CD4-positive, alpha-beta T cell (primary cell): Measurements from ENCODE around the gene HOXC9. TPM values are rescaled to one million over a fixed set of nuclear protein-coding genes. Genes with fewer than 3 reads are reported as not detected.
A peak's percentile ranks its signal among the peaks of the same experiment; 100 is the strongest.

Experiments used
- ATAC-seq: fragments of 200-7000 bp; cut with Tn5 transposase; one replicate; pipeline ENCODE4 v1.10.0; 2022; ENCODE audit warnings: mild to moderate bottlenecking; ENCODE audit not compliant: poor library complexity
- CTCF ChIA-PET: fragments of 350-600 bp; sonication (Branson Sonifier 250); formaldehyde crosslinking; loops from one replicate; lab custom pipeline; 2021; ENCODE audit warnings: antibody characterized with exemption, inconsistent platforms; lab: Charles Lee
- POLR2A ChIA-PET: fragments of 350-600 bp; sonication (Branson Sonifier 250); formaldehyde crosslinking; loops from one replicate; lab custom pipeline; 2021; ENCODE audit warnings: antibody characterized with exemption, inconsistent platforms; lab: Charles Lee
- DNase-seq, 14 experiments: peaks; one replicate each; pipeline ENCODE4 v3.0.0-alpha.2; 2013 to 2020; ENCODE audit warnings: mixed read lengths in 2 of 14
- H3K27ac ChIP-seq, 2 donors: one replicate each; pipeline versions ENCODE4 v1.5.1 to v1.7.0; 2013; ENCODE audit warnings: low read length in 2 of 2, low read depth in 1 of 2, mild to moderate bottlenecking in 1 of 2
- H3K27me3 ChIP-seq, 2 experiments: 1 replicate in 1 of 2; 2 replicates in 1 of 2; pipeline versions ENCODE4 v1.6.1 to v1.7.0; 2013; ENCODE audit warnings: low read length in 2 of 2, control low read depth in 1 of 2, mild to moderate bottlenecking in 1 of 2, moderate library complexity in 1 of 2; ENCODE audit not compliant: insufficient read depth in 2 of 2, control insufficient read depth in 1 of 2
- H3K36me3 ChIP-seq: one replicate; pipeline ENCODE4 v1.6.1; 2013; ENCODE audit warnings: low read length, control low read depth; ENCODE audit not compliant: insufficient read depth
- H3K4me1 ChIP-seq: one replicate; pipeline ENCODE4 v1.6.1; 2013; ENCODE audit warnings: low read length, control low read depth; ENCODE audit not compliant: insufficient read depth
- H3K4me3 ChIP-seq: one replicate; pipeline ENCODE4 v1.5.1; 2013; ENCODE audit warnings: mild to moderate bottlenecking, low read length, moderate library complexity
- H3K9me3 ChIP-seq, 2 experiments: 1 replicate in 1 of 2; 2 replicates in 1 of 2; pipeline versions ENCODE4 v1.6.1 to v1.7.0; 2013; ENCODE audit warnings: low read length in 2 of 2, mild to moderate bottlenecking in 2 of 2, control low read depth in 1 of 2, moderate library complexity in 1 of 2; ENCODE audit not compliant: control insufficient read depth in 1 of 2, insufficient read depth in 1 of 2
- H3K27ac Mint-ChIP-seq: one replicate; pipeline ENCODE4 v1.8.0; 2020; ENCODE audit warnings: mixed read lengths
- H3K27me3 Mint-ChIP-seq: one replicate; pipeline ENCODE4 v1.8.0; 2021; ENCODE audit warnings: mixed read lengths
- H3K36me3 Mint-ChIP-seq: one replicate; pipeline ENCODE4 v1.8.0; 2021; ENCODE audit warnings: low read depth, mixed read lengths
- H3K4me1 Mint-ChIP-seq: one replicate; pipeline ENCODE4 v1.8.0; 2021; ENCODE audit warnings: low read depth, mixed read lengths
- H3K4me3 Mint-ChIP-seq: one replicate; pipeline ENCODE4 v1.8.0; 2020; ENCODE audit warnings: mild to moderate bottlenecking, mixed read lengths
- H3K9me3 Mint-ChIP-seq: one replicate; pipeline ENCODE4 v1.8.0; 2020; ENCODE audit warnings: mixed read lengths
- intact Hi-C, 2 experiments: fragments of 100-400 bp; cut with DNase I in 1 of 2; cut with micrococcal nuclease in 1 of 2; formaldehyde crosslinking; loops; one replicate each; pipeline versions ENCODE4 v1.15.1 to v1.9.0; 2023 to 2025; cut with DNase I, micrococcal nuclease
- total RNA-seq, 174 experiments: library from RNA in 2 of 174; stranded (reverse) in 2 of 174; gene quantifications; one replicate each; pipeline ENCODE4 v1.2.3 and lab custom pipeline; 2021 to 2026
- TF ChIP-seq, protein P1 (sequence below): fragments of 200-600 bp; IDR thresholded peaks from one replicate; pipeline ENCODE4 v1.8.0; 2022; ENCODE audit warnings: antibody characterized with exemption, mild to moderate bottlenecking

The HOXC9 gene
- total RNA-seq, 2 experiments from 2014 or later = not detected

DNA sequence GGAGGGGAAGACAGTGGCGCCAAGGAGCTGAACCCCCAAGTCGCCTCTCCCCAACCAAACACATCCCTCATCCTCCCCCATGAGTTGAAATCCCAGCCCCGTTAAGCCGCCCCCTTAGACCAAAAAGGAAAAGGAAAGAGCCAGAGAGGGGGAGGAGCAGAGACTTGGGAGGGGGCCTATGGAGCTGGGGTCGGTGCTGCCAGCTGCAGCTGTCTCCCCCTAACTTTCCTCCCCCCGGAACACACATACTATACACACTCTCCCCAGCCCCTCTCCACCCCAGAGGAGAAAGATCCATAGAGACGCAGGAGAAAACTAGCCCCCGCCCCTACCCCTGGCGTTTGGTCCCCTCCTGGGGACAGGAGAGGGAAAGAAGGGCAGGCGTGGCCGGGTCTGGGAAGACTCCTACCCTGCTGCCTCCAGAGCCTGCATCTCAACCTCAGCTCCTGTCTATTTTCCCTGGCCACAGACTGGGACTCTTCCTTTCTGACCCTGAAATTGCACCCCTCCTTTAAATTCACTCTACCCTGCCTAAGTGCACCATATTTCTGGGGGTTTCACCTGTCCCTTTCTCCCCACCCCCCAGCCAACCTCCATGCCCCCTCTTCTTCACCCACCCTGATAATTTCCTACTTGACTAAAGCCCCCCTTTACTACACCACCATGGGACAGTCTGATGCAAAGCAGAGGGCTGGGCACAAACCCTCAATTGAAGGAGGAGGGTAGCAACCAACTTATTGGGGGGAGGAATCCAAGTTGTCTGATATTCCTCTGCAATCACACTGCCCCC lies 1.7 kb upstream of the HOXC9 start:
- Histone ChIP-seq H3K4me3 (no peak overlapping the region), H3K9me3 (peaks cover 0 to 73% of the 10 kb centered on the region in 2 experiments), H3K4me1 (peaks cover 65% of the 10 kb centered on the region), H3K27me3 (peaks cover 97 to 99% of the 10 kb centered on the region in 2 experiments), H3K27ac (no peak overlapping the region), H3K36me3 (no peaks in the 10 kb centered on the region)
- CTCF ChIA-PET = interaction anchor here (0.7 to 1.4 kb wide), 5 partner anchors 7 to 210 kb away, joined by 3 to 4 read pairs (median 3); partner anchors contain the start of gene HOXC10
- peak overlapping the region; percentile 40 for H3K4me3 Mint-ChIP-seq
- H3K36me3 Mint-ChIP-seq = no peaks in the 10 kb centered on the region
- H3K27me3 Mint-ChIP-seq = peaks cover 100% of the 10 kb centered on the region
- ATAC-seq (no peak), DNase-seq (no peak)
- POLR2A ChIA-PET = no interaction called here
- peaks cover 61% of the 10 kb centered on the region for H3K4me1 Mint-ChIP-seq
- H3K27ac Mint-ChIP-seq = no peak overlapping the region
- TF ChIP-seq, protein P1, sequence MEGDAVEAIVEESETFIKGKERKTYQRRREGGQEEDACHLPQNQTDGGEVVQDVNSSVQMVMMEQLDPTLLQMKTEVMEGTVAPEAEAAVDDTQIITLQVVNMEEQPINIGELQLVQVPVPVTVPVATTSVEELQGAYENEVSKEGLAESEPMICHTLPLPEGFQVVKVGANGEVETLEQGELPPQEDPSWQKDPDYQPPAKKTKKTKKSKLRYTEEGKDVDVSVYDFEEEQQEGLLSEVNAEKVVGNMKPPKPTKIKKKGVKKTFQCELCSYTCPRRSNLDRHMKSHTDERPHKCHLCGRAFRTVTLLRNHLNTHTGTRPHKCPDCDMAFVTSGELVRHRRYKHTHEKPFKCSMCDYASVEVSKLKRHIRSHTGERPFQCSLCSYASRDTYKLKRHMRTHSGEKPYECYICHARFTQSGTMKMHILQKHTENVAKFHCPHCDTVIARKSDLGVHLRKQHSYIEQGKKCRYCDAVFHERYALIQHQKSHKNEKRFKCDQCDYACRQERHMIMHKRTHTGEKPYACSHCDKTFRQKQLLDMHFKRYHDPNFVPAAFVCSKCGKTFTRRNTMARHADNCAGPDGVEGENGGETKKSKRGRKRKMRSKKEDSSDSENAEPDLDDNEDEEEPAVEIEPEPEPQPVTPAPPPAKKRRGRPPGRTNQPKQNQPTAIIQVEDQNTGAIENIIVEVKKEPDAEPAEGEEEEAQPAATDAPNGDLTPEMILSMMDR = no peak
- H3K9me3 Mint-ChIP-seq = no peaks in the 10 kb centered on the region
- intact Hi-C loops = loop anchor here in 1 of 2 experiments (5.0 kb wide), 1 partner anchor 36 kb away; no protein-coding TSS in a partner anchor

DNA sequence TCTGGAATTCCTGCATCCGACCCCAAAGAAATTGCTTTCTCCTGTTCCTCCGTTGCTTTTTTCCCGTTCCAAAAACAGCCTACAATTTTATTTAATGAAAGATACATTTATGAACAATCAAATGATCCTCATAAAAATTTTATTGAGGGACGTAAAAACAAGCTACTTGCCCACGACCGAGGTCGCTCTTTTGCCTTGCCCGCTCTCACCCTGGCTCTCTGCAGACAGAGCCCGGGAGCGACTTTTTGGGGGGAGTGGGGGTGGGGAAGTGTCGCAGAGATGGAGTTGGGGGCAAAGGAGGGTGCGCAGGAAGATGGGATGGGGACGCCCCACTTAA lies 1.1 kb upstream of the HOXC9 start:
- intact Hi-C loops = loop anchor here in 1 of 2 experiments (5.0 kb wide), 1 partner anchor 37 kb away; no protein-coding TSS in a partner anchor
- Mint-ChIP-seq H3K4me1 (peaks cover 60% of the 10 kb centered on the region), H3K36me3 (no peaks in the 10 kb centered on the region), H3K27me3 (peaks cover 100% of the 10 kb centered on the region), H3K4me3 (no peak overlapping the region), H3K27ac (no peak overlapping the region), H3K9me3 (no peaks in the 10 kb centered on the region)
- Histone ChIP-seq H3K36me3 (no peaks in the 10 kb centered on the region), H3K4me1 (peaks cover 65% of the 10 kb centered on the region), H3K27ac (no peak overlapping the region), H3K27me3 (peaks cover 95 to 98% of the 10 kb centered on the region in 2 experiments), H3K4me3 (no peak overlapping the region), H3K9me3 (peaks cover 0 to 67% of the 10 kb centered on the region in 2 experiments)
- TF ChIP-seq, protein P1 = no peak
- CTCF ChIA-PET = interaction anchor here (1.0 to 1.3 kb wide), 2 partner anchors 202 to 209 kb away, joined by 4 read pairs; no protein-coding TSS in a partner anchor
- no peak for ATAC-seq
- POLR2A ChIA-PET = interaction anchor here (1.1 kb wide), 1 partner anchor 190 kb away, joined by 3 read pairs; the partner anchor contains the start of gene SMUG1
- DNase-seq = no peak

DNA sequence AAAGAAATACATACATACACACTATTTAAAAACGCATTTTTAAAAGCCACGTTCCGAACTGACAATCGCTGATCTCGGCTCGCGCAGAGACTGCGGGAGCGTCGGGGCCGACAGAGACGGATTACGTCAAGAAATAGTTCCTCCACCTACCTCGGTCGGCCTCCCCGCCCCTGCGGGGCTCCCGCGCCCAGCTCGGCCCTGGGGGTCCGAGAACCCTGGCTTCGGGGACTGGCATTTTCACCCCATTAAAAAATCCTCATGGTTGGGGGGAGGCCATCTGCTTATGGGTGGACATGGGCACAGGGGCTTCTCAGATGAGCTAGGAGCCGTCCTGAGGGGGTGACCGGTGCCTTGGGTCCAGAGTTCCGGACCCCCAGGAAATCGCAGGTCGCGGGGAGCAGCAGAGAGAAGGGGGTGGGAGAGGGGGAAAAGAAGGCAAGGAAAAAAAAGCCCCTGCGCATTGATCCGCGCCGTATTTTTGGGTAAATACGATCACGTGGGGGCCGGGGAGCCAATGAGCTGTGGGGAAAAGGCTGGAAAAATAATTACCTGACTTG lies 324 bp upstream of the HOXC9 start:
- CTCF ChIA-PET = interaction anchor here (0.7 to 2.0 kb wide), 5 partner anchors 33 to 208 kb away, joined by 3 to 7 read pairs (median 4); partner anchors contain the start of gene HOXC5
- H3K27me3 ChIP-seq = peaks cover 96 to 98% of the 10 kb centered on the region in 2 experiments
- no peak overlapping the region for H3K27ac ChIP-seq
- H3K27me3 Mint-ChIP-seq = peaks cover 100% of the 10 kb centered on the region
- peak overlapping the region; percentile 19 for H3K4me3 ChIP-seq
- no peak overlapping the region for H3K27ac Mint-ChIP-seq
- H3K4me1 Mint-ChIP-seq = peaks cover 52% of the 10 kb centered on the region
- intact Hi-C loops = loop anchor here in 1 of 2 experiments (5.0 to 10.0 kb wide), 2 partner anchors 37 to 365 kb away; partner anchors contain the start of gene GPR84
- POLR2A ChIA-PET = interaction anchor here (1.0 to 1.1 kb wide), 3 partner anchors 9 to 189 kb away, joined by 3 to 6 read pairs (median 3); partner anchors contain the start of genes HOXC8 and SMUG1
- no peaks in the 10 kb centered on the region for H3K36me3 Mint-ChIP-seq
- H3K4me1 ChIP-seq = peaks cover 57% of the 10 kb centered on the region
- ATAC-seq (peak; percentile 16), DNase-seq (peak in 1 of 14 experiments; percentile 45)
- H3K4me3 Mint-ChIP-seq = peak overlapping the region; percentile 67
- TF ChIP-seq, protein P1 = no peak
- H3K9me3 Mint-ChIP-seq = no peaks in the 10 kb centered on the region
- peaks cover 0 to 60% of the 10 kb centered on the region in 2 experiments for H3K9me3 ChIP-seq
- H3K36me3 ChIP-seq = no peaks in the 10 kb centered on the region
